AG04450 (cell line): ENCODE measurements around the gene KCNH2. TPM values are rescaled to one million over a fixed set of nuclear protein-coding genes. Genes with fewer than 3 reads are reported as not detected.
A peak's percentile ranks its signal among the peaks of the same experiment; 100 is the strongest.

Source experiments
- CTCF ChIA-PET: fragments of 300-600, 350-600 bp; formaldehyde crosslinking; extraction: SDS; loops from one replicate; lab custom pipeline; 2022; ENCODE audit warnings: antibody characterized with exemption, inconsistent platforms; lab: Charles Lee
- POLR2A ChIA-PET: fragments of 350-600 bp; formaldehyde crosslinking; extraction: SDS; loops from one replicate; lab custom pipeline; 2021; ENCODE audit warnings: antibody characterized with exemption, inconsistent platforms; lab: Yijun Ruan, JAX
- DNase-seq: peaks from one replicate; pipeline ENCODE4 v3.0.0-alpha.2; 2011; ENCODE audit warnings: low read depth, low spot score
- H3K27ac ChIP-seq: one replicate; pipeline ENCODE4 v1.5.1; 2012; ENCODE audit warnings: low read depth, low read length, control low read depth
- H3K27me3 ChIP-seq: one replicate; pipeline ENCODE4 v1.6.0; 2012; ENCODE audit warnings: low read length; ENCODE audit not compliant: control insufficient read depth, insufficient read depth
- H3K4me3 ChIP-seq: 2 replicates; pipeline ENCODE4 v1.5.1; 2011; ENCODE audit warnings: mild to moderate bottlenecking, low read depth, low read length, control low read depth
- H3K9me3 ChIP-seq: 2 replicates; pipeline ENCODE4 v1.5.1; 2012; ENCODE audit warnings: low read length; ENCODE audit not compliant: control insufficient read depth, insufficient read depth
- CTCF ChIP-seq: IDR thresholded peaks from 2 replicates; pipeline ENCODE4 v1.5.1; 2011; ENCODE audit warnings: low read depth, low read length, control low read depth, inconsistent platforms
- polyA plus RNA-seq: library from polyadenylated mRNA; depleted of rRNA; stranded (reverse); fragments of >200 nt; gene quantifications from 2 replicates; pipeline ENCODE4 v1.2.3, GENCODE V29; 2011

Gene KCNH2
- polyA plus RNA-seq, 1 experiment, result 1.3 TPM

- H3K27me3 ChIP-seq, result peaks cover 46% of the 10 kb centered on the region
- H3K4me3 ChIP-seq, result no peak overlapping the region
- POLR2A ChIA-PET, result no interaction called here
- no peak for TF ChIP-seq CTCF
- H3K27ac ChIP-seq, result no peak overlapping the region
- no peak for DNase-seq
- CTCF ChIA-PET, result interaction anchor here (0.6 to 4.0 kb wide), 5 partner anchors 13 to 165 kb away, joined by 3 to 32 read pairs (median 5); no protein-coding TSS in a partner anchor
- H3K9me3 ChIP-seq, result peaks cover 4% of the 10 kb centered on the region; the same call in 1 of the 2 replicates
Measured at GRCh38 chr7:151016505-151016904, 38.4 kb upstream of the KCNH2 start.

DNA sequence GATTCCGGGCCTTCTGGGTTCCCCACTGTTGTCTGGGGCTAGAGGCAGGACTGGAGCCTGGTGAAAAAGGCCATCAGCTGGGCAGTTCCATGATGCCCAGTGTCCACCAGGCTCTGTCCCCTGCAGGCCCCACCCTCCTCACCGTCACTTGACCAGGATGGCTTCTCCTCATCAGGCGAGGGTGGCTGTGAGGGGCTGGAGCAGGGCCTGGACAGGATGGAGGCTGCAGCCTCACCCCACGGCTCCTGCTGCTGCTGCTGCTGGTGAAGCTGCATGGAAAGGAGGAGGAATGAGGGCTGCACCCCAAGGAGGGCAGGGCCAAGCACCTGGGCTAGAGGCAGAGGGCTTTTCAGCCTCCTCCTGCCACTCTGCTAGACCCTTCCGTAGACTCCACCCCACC, 37.8 kb upstream of the KCNH2 start:
- H3K4me3 ChIP-seq, result no peak overlapping the region
- TF ChIP-seq CTCF, result no peak
- H3K9me3 ChIP-seq, result peaks cover 4% of the 10 kb centered on the region; the same call in 1 of the 2 replicates
- no peak for DNase-seq
- H3K27me3 ChIP-seq, result peaks cover 41% of the 10 kb centered on the region
- H3K27ac ChIP-seq, result no peak overlapping the region
- ChIA-PET POLR2A (no interaction called here), CTCF (interaction anchor here (0.6 to 4.0 kb wide), 2 partner anchors 117 to 164 kb away, joined by 3 to 18 read pairs; no protein-coding TSS in a partner anchor)

- peaks cover 32% of the 10 kb centered on the region for H3K27me3 ChIP-seq
- POLR2A ChIA-PET, result interaction anchor here (0.6 kb wide), 1 partner anchor 1273 kb away, joined by 3 read pairs; no protein-coding TSS in a partner anchor
- H3K4me3 ChIP-seq, result no peak overlapping the region
- H3K27ac ChIP-seq, result no peak overlapping the region
- peaks cover 4% of the 10 kb centered on the region; the same call in 1 of the 2 replicates for H3K9me3 ChIP-seq
- CTCF ChIA-PET, result interaction anchor here (1.0 kb wide), 1 partner anchor 93 kb away, joined by 3 read pairs; no protein-coding TSS in a partner anchor
- TF ChIP-seq CTCF, result no peak
- no peak for DNase-seq
Measured at GRCh38 chr7:151014950-151015349, 36.8 kb upstream of the KCNH2 start.

GRCh38 chr7:151013733-151014497, 35.8 kb upstream of the KCNH2 start:
- ChIA-PET POLR2A (interaction anchor here (0.6 to 0.9 kb wide), 2 partner anchors 33 to 45 kb away, joined by 3 read pairs; no protein-coding TSS in a partner anchor), CTCF (interaction anchor here (0.7 to 0.8 kb wide), 3 partner anchors 51 to 234 kb away, joined by 5 to 6 read pairs (median 5); no protein-coding TSS in a partner anchor)
- H3K27ac ChIP-seq, result no peak overlapping the region
- peak overlapping the region; percentile 25; the same call in 1 of the 2 replicates for H3K4me3 ChIP-seq
- peaks cover 22% of the 10 kb centered on the region for H3K27me3 ChIP-seq
- H3K9me3 ChIP-seq, result peaks cover 5% of the 10 kb centered on the region; the same call in 1 of the 2 replicates
- TF ChIP-seq CTCF, result no peak
- DNase-seq, result no peak
